GM20000 (cell line): ENCODE data around the gene ZDHHC22.
A peak's percentile ranks its signal among the peaks of the same experiment; 100 is the strongest.

ENCODE experiments used
- DNase-seq: peaks from one replicate; pipeline ENCODE4 v3.0.0; 2012; ENCODE audit warnings: low spot score
- TF ChIP-seq, protein P1 (sequence below): IDR thresholded peaks from 2 replicates; pipeline ENCODE4 v1.5.1; 2012; ENCODE audit warnings: mild to moderate bottlenecking, control low read depth; ENCODE audit errors: extremely low read depth, missing control alignments

The ZDHHC22 gene

DNA sequence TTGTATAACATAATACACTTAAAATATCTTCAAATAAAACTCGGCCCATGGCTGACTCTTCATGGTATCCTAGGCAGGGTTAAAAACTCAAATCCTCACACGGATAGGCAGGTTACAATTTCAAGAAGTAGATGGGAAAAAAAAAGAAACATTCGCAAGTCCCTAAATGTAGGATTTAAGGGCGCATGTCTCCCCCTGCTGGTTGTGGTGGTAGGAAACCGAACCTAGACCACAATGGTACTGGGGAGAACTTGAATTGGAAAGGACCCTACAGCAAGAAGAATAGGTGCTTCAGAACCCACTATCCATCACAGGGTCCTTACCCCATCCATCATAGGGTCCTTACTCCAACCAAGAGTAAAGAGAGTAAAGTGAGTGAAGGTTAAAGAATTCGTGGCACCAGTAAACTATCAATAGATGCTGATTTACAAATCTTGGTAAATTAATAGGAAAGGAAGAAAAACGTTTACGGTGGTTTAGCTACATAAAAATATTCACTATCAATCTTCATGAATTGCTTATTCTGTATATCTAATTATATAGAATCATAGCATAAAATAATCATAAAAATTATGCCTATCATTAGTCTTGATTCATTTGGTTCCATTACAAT lies 46.8 kb downstream of the ZDHHC22 start:
- TF ChIP-seq, protein P1, sequence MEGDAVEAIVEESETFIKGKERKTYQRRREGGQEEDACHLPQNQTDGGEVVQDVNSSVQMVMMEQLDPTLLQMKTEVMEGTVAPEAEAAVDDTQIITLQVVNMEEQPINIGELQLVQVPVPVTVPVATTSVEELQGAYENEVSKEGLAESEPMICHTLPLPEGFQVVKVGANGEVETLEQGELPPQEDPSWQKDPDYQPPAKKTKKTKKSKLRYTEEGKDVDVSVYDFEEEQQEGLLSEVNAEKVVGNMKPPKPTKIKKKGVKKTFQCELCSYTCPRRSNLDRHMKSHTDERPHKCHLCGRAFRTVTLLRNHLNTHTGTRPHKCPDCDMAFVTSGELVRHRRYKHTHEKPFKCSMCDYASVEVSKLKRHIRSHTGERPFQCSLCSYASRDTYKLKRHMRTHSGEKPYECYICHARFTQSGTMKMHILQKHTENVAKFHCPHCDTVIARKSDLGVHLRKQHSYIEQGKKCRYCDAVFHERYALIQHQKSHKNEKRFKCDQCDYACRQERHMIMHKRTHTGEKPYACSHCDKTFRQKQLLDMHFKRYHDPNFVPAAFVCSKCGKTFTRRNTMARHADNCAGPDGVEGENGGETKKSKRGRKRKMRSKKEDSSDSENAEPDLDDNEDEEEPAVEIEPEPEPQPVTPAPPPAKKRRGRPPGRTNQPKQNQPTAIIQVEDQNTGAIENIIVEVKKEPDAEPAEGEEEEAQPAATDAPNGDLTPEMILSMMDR = peak; percentile 79
- peak; percentile 62 for DNase-seq

DNA sequence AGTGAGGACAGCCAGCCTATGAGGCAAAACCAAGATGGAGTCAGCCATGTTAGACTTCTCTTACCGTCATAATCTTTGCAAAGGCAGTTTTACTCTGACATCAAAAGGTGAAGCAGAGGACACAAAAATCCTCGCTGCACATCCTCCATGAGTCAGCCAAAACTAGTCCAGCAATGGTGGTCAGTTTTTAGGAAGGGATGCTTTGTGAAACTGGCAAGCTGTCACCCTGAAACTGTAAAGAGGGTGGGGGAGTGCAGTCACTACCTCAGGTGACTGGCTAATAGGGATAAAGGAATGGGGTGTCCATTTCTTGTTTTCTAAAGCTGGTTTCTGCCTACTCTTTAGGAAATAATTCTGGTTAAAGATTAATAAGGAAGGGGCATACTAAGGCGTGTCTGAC lies 48.9 kb downstream of the ZDHHC22 start:
- TF ChIP-seq, protein P1 = no peak
- DNase-seq = no peak

DNA sequence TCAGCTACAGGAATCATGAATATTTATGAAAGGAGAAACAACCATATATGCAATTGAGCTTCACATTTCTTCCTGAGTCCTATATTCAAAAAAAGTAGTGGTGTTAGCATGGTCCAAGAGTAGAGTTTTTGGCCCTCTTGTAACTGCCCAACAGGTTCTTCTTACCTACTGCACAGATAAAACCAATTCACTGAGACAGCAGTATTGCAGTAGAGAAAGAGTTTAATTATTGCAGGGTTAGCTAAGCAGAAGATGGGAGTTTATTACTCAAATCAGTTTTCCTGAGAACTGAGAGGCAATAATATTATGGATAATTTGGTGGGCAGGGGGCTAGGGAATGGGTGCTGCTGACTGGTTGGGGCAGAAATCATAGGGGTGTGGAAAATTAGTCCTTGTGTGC lies 50.1 kb downstream of the ZDHHC22 start:
- no peak for DNase-seq
- TF ChIP-seq, protein P1 = no peak

DNA sequence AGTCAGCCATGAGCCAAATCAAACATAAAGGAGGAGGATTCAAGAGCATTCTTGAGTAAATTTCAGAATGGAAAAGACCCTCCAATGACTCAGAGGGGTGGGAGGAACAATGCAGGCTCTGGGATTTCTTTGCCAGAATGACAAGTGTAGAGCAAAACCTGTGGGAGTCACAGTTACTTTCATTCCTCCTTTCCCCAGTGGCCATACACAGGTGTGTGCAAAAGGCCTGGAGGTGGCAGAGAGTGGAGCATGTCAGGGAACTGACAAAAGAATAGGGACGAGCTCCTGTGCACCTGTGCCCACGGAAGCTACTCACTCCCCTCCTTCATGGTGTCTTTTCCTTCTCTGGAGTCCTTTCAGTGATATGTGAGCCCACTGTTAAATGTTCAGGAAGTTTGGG lies 52.9 kb downstream of the ZDHHC22 start:
- TF ChIP-seq, protein P1 = no peak
- DNase-seq = no peak

DNA sequence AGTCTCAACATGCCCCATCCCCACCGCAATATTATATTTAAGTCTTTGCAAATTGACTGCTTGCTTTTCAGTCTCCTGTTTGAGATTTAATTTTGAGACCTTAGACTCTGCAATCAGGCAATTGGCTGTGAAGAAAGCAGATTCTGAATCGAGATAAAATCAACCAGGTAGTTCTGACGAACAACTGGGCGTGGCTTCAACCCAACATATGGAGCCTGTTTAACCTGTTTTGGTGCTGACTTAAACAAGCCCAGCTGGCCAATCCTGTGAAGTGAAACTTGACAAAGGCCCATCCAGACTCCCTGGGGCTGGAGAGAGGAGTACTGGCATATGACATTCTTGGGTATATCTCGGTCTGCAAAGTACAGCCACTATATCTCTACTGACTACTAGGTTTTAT lies 53.4 kb downstream of the ZDHHC22 start:
- DNase-seq = no peak

DNA sequence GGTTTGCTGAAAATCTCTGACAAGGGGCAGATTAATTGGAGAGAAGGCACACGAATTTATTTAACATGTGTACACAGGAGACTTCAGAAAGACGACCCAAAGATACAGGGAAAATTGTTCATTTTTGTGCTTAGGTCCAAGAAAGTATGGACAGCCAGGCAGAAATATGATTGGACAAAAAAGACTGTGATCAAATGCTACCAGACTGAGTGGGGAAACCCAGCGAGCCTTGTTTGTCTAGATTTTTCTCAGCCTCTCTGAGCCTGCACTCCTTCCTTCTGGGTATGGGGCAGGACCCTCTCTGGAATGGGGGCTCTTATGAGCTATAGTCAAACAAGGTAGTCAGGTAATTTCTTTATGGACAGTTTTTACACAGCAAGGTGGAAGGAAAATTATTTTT lies 54.0 kb downstream of the ZDHHC22 start:
- TF ChIP-seq, protein P1 = no peak
- no peak for DNase-seq

More for the DNA sequence above, 53.4 kb downstream of the ZDHHC22 start:
- TF ChIP-seq, protein P1 = no peak

DNA sequence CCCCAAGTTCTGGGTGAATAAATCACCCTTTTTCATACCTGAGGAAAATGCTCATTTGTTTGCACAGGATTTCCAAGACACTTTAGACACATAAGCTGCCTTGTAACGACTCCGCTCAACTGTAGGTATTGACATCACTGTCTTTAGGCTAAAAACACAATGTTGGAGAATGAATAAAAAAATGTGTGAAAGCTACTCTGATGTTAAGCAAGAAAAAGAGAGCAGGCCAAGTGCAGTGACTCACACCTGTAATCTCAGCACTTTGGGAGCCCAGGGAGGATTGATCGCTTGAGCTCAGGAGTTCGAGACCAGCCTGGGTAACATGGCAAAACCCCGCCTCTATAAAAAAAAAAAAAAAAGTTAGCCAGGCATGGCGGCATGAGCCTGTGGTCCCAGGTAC lies 54.6 kb downstream of the ZDHHC22 start:
- TF ChIP-seq, protein P1 = no peak
- DNase-seq = no peak
